Skin epidermis (tissue), 12 donors: ENCODE measurements around the gene CERK.
A peak's percentile ranks its signal among the peaks of the same experiment; 100 is the strongest.

Experiments used
- H3K27ac ChIP-seq, 21 experiments: fragments of 200-600 bp; sonication (generic) in 11 of 21; one replicate each; pipeline ENCODE4 v1.5.0; 2020; ENCODE audit warnings: mild to moderate bottlenecking in 3 of 21, inconsistent platforms in 2 of 21, moderate library complexity in 2 of 21
- H3K4me3 ChIP-seq, 7 experiments: fragments of 200-600 bp; sonication (generic) in 2 of 7; one replicate each; pipeline ENCODE4 v1.5.0; 2020; ENCODE audit warnings: inconsistent platforms in 2 of 7, mild to moderate bottlenecking in 2 of 7, moderate library complexity in 1 of 7

The CERK gene

DNA sequence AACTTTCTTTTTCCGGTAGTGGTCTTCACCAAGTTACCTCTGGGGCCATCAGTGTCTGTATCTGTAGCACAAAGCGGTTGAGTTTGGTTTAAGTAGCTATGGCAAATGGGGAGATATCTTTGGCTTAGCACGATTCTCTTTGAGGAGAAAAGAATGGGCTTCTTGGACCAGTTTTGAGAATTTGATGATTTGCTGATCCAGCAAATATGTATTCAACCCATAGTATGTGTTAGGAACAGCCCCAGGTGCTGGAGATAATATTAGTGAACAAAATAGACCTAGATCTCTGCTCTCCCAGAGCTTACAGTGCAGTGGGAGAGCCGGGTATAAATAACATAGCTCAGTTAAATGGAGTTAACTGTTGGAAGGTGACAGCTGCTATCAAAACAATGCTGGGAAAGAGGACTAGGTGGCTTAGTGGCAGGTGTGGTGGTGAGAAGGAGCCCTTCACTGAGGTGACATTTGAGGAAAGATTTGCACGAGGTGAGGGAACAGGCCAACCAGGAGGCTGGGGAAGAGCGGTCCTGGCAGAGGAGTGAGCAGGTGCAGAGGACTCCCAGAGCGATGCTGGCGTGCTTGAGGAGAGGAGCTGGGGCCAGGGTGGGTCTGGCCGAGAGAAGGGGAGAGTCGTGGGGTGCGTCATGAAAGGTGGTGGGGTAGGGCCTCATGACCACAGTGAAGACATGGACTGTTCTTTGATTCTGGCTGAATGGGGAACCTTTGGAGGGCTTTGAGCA lies 29.4 kb upstream of the CERK start:
- Histone ChIP-seq H3K4me3 (no peak overlapping the region), H3K27ac (peak overlapping the region in 6 of 21 experiments; percentile 17 to 75 (median 34))

DNA sequence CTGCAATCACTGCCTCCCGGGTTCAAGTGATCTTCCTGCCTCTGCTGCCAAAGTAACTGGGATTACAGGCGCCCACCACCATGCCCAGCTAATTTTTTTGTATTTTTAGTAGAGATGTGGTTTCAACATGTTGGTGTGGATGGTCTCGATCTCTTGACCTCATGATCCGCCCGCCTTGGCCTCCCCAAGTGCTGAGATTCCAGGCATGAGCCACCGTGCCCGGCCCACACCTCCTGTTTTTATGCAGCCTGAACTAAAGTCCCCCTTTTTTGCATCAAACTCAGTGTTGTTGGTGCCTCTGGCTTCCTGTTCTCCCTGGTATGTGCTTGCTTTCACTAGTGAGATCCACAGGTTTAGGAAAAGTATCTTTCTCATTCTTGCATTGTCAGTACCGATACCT lies 28.6 kb upstream of the CERK start:
- Histone ChIP-seq H3K4me3 (no peak overlapping the region), H3K27ac (no peak overlapping the region)

GRCh38 chr22:46764779-46765485 lies 26.9 kb upstream of the CERK start:
- H3K4me3 ChIP-seq = no peak overlapping the region

GRCh38 chr22:46764140-46764680 lies 26.2 kb upstream of the CERK start:
- H3K27ac ChIP-seq = peak overlapping the region in 7 of 21 experiments; percentile 26 to 99 (median 92)
- no peak overlapping the region for H3K4me3 ChIP-seq

More at GRCh38 chr22:46764779-46765485, 26.9 kb upstream of the CERK start:
- peak overlapping the region in 1 of 21 experiments; percentile 21 for H3K27ac ChIP-seq

GRCh38 chr22:46763051-46763705 lies 25.1 kb upstream of the CERK start:
- peak overlapping the region; percentile 77 to 99 (median 95) for H3K27ac ChIP-seq
- H3K4me3 ChIP-seq = peak overlapping the region; percentile 57 to 97 (median 83)

DNA sequence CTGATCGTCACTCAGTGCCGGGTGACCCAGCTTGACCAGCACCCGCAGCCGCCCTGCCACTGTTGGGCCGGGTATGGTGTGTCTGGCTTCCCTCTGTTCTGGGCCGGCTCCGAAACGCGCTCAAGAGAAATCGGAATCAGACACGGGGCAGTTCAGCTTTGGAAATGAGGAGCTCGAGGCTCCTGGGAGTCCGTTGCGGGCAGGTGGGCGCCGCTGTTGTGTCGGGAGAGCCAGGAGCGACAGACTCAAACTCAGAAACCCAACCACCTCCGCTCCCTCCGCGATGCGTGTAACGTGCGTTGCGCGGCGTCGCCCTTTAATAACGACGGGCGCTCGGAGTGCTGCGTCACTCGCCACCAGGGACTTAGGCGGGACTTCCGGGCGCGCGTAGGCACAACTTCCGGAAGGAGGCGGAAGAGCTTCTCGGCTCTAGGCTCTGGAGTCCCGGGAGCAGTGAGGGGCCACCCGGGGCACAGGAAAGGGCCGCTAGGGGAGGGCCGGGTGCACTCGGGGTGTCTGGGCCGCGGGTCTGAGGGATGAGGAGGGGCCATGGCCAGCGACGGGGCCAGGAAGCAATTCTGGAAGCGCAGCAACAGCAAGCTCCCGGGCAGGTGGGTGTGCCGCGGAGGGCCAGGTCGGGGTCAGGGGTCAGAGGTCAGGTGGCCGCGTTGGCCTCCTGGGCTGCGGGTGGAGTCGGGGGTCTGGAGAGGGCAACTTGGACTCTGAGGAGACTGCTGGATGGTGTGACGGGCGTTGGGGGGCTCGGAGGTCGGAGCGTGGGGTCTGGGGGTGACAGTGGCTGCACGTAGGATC lies 24.4 kb upstream of the CERK start, which contains the start of gene TBC1D22A:
TBC1D22A (plus strand) TSS at position 413 of the 813 bp plus-strand sequence; CDS start at position 550, 137 bp downstream.
- peak within 1 kb of the TSS; percentile 77 to 99 (median 95) for H3K27ac ChIP-seq
- peak within 1 kb of the TSS; percentile 57 to 97 (median 83) for H3K4me3 ChIP-seq

GRCh38 chr22:46761539-46762237 lies 23.6 kb upstream of the CERK start:
- H3K27ac ChIP-seq = peak overlapping the region; percentile 77 to 99 (median 95)

GRCh38 chr22:46761017-46761416 lies 23.0 kb upstream of the CERK start:
- Histone ChIP-seq H3K4me3 (peak overlapping the region in 2 of 7 experiments; percentile 83 to 84), H3K27ac (peak overlapping the region in 8 of 21 experiments; percentile 9 to 99 (median 92))

More at GRCh38 chr22:46761539-46762237, 23.6 kb upstream of the CERK start:
- peak overlapping the region; percentile 57 to 97 (median 83) for H3K4me3 ChIP-seq

- no peak overlapping the region for H3K4me3 ChIP-seq
- peak overlapping the region in 3 of 21 experiments; percentile 5 to 50 (median 6) for H3K27ac ChIP-seq
Measured at GRCh38 chr22:46758867-46759290, 20.8 kb upstream of the CERK start.

DNA sequence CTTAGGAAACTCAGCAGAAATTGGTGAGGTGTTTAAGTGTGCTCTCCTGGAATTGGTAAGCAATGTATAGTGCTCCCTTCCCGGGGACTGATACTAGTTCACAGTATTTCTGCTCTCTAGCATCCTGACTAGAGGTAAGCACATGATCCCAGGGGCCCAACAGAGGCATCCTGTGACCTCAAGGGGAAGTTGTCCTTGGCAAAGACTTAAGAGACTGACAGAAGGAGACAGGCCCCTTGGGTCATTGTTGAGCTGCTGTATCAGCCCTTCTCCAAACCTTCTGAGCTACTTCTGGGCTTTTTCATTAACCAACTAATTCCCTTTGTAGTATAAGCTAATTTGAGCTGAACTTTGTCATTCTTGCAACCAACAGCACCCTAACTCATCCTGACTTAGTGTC lies 20.1 kb upstream of the CERK start:
- Histone ChIP-seq H3K4me3 (no peak overlapping the region), H3K27ac (peak overlapping the region in 2 of 21 experiments; percentile 15 to 50)

DNA sequence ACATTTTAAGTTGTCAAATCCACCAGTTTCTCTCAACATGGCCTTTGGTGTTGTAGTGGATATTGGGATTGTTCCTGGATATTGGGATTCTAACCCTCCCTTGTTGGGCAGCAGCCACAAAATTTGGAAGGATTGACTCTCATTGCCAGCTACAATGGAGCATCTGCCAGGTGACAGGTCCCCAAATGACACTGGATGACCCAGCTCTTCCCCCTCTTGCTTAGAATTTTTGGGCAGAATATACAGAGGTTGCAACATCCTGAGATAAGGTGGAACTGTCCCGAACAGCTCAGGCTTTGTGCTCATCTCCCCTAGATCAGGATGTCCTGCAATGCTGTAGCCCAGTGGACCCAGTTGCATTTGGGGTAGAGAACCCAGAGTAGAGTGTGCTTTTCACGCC lies 19.1 kb upstream of the CERK start:
- Histone ChIP-seq H3K4me3 (no peak overlapping the region), H3K27ac (no peak overlapping the region)

GRCh38 chr22:46756097-46756496 lies 18.0 kb upstream of the CERK start:
- peak overlapping the region in 1 of 21 experiments; percentile 11 for H3K27ac ChIP-seq

DNA sequence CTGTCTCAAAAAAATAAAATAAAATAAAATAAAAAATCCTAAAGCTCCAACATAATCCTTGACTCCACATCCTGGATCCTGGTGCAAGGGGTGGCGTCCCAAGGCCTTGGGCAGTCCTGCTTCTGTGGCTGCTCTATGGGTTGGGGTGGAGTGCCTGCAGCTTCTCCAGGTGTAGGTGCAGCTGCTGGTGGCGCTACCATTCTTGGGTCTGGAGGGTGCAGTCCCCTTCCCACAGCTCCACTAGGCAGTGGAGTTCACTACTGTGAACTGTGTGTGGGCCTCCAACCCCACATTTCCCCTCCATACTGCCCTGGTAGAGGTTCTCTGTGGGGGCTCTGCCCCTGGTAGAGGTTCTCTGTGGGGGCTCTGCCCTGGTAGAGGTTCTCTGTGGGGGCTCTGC lies 17.5 kb upstream of the CERK start:
- Histone ChIP-seq H3K27ac (no peak overlapping the region), H3K4me3 (no peak overlapping the region)

More at GRCh38 chr22:46756097-46756496, 18.0 kb upstream of the CERK start:
- no peak overlapping the region for H3K4me3 ChIP-seq

DNA sequence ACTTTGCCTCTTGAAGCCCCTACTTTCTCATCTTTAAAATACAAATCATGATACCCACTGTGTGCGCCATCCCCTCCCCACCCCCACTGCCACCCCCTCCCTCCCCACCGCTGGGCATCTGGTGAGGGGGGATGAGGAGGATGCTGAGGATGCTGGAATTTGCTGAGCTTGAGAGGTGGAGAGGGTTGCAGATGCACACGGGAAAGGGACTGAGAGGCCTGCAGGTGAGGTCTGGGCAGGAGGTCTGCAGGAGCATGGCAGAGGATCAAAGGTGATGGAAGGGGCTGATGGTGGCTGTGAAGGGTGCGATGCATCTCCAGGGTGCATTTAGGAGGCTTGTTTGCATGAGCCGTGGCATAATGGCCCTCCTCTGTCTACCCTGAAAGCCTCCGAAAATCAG lies 16.8 kb upstream of the CERK start:
- Histone ChIP-seq H3K27ac (peak overlapping the region in 18 of 21 experiments; percentile 11 to 97 (median 86)), H3K4me3 (no peak overlapping the region)

- H3K27ac ChIP-seq = peak overlapping the region; percentile 26 to 97 (median 83)
- no peak overlapping the region for H3K4me3 ChIP-seq
Measured at GRCh38 chr22:46754110-46754799, 16.2 kb upstream of the CERK start.

DNA sequence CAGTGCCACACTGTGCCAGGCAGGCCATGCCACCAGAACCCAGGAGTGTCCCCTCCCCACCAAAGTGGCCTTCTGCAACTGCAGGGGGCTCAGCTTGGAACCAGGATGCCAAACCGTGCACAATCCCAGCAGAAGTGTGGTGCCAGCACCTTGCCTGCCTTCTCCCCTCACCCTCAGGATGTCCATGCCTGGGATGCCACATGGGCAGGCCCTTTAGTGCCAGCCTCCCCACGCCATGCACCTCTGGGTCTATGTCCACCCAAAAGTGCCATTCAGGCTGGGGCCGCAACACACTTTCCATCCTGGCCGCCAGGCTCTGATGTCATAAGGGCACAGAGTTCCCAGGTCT lies 15.7 kb upstream of the CERK start:
- Histone ChIP-seq H3K4me3 (no peak overlapping the region), H3K27ac (peak overlapping the region; percentile 26 to 97 (median 83))

- Histone ChIP-seq H3K27ac (peak overlapping the region in 20 of 21 experiments; percentile 67 to 97 (median 84)), H3K4me3 (no peak overlapping the region)
Measured at GRCh38 chr22:46753360-46753759, 15.3 kb upstream of the CERK start.

DNA sequence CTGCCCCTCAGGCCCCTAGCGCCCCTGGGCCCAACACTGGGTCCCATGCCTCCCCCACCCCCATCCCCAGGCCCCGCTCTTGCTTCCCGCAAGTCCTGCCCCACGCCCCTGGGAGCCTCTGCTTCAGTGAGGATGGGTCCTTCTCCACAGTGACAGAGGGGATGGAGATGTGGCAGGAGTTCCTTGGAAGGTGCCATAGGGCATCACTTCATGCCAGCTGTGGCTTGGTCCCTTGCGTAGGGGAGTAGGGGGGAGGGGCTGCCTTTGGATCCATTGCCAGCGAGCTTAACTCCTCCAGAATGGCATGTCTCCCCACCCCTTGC lies 14.9 kb upstream of the CERK start:
- Histone ChIP-seq H3K27ac (peak overlapping the region in 18 of 21 experiments; percentile 13 to 97 (median 86)), H3K4me3 (no peak overlapping the region)
